GM19438 (cell line): ENCODE data around the gene ATIC.
"Not testable (repeated sequence)": the region's sequence is repeated elsewhere in the genome, so short reads cannot be mapped to it uniquely, and the experiment has no call there.

ENCODE experiments used
- ATAC-seq: cut with Tn5 transposase; IDR thresholded peaks from one replicate; pipeline ENCODE4 v1.9.1; 2021; ENCODE audit warnings: low read depth; ENCODE audit not compliant: unreplicated experiment

The ATIC gene

DNA sequence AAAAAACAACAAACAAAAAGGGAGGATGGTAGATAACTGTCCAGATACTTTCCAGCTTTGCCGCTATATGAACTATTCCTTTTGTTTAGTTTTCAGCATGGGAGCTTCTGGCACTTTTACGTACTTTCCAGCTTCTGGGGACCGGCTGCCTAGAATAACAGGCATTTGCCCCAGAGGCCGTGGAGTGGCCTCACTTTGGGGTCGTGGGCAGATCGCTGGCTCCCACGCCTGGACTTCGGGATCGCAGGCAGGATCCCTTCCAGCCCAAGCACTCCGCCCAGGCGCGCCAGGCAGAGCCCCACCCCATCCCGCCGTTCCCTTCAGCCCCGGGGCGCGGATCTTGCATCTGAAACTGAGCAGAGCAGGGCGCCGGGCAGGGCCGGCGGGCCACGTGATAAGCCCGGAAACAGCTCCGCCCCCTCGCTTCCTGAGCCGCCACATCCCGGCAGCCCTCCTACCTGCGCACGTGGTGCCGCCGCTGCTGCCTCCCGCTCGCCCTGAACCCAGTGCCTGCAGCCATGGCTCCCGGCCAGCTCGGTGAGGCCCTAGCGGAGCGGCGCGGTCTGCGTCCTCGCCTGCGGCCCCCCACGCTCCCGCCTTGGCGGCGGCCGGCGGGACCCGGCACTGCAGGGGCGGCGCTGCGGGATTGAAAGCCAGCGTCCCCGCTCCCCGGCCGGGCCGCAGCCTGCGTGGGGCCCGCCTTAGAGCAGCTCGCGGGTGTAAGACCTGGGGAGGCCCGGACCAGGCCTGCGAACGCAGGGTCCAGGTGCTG lies at the start of gene ATIC:
TSS of gene ATIC (plus strand) at position 435 of the 772 bp plus-strand sequence. CDS start at position 519, 84 bp downstream.
- peak; percentile 98 for ATAC-seq

DNA sequence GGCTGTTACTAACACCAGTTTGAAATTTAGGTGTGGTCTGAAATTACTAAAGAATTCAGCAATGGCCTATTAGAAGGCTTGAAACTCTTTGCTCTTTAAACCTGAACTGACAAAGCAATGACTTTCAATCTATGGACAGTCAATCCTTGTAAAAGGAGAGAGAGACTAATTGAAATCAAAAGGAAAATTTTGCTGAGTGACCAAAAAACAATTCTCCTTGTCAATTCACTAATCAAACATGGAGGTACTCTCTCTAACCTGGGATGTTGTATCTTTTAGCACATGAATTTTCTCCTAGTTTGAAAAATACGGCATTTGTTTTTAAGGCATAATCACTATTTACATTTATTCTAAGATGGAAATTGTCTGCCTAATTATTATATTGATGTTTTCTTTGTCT lies 49.6 kb upstream of the ATIC start:
- ATAC-seq: no peak

DNA sequence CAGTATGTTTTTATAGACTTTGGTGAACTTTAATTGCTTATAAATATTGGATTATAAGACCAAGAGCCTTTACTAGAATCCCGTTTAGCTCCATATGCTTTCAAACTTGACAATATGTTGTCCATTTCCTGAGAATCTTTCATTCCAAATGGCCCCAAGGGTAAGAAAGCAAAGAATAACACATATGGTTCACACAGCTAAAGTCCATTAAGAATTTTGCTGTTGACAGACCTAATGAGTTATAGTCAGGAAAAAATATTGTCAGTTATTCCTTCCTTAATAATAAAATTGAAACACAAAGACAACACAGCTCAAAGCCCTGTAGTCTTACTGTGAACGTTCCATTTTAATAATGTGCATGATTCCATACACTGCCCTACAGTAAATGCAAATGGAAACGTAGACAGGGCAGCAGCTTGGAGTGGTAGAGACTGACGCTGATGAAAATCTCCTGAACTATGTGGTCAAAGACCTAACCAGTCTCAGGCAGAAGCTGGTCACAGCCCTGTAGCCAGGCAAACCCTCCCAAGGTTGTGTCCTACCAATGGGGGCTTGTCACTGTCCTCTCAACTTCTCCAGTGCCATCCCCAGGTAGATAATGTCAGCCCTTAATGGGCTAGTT lies 49.0 kb upstream of the ATIC start:
- no peak for ATAC-seq

DNA sequence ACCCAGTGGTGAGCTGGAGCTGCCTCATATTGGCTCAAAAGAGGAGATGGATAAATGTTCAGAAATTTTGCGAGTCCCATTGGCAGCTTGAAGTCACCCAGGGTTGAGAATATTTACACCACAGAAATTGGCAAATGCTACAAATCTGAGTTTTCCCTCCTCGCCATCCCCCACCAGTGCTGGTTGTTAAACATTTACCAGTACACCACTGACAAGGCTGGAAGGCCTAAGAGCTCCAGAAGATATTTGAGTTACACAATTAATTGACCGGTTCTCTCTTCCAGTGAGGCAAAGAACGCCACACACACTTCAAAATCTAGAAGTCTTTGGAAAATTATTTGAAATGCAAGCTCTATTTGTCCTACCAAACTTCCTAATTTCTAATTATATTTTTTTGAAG lies 47.5 kb upstream of the ATIC start:
- no peak for ATAC-seq

DNA sequence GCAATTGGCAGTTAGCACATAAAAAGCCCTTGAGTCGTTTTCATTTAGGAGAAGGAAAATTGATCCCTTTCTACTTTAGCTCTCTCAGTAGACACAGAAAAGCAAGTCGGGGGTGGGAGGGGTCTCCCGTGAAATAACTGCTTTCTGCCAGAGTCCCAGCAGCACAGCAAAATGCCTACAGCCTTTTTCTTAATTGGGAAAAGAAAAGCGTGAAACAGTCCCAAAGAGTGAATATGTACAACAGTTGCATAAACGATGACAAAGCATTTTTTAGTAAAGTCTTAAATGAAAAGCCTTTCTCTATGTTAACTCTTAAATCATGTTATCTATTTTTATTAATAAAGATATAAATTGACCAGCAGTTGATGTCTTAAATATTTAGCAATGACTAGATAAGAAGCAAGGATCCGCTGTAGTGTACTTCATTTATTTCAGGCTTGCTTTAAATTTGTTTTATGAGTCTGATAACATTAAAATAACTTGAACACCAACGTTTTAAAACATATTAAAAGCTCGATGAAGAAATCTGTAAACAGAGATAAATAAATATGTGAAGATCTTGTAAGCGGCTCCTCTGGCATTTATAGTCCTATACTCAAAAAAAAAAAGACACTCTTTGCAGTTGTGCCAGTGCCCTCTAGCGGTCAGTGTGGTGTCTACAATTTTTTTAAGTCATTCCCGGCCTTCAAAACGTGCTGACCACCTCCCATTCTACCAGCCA lies 42.3 kb upstream of the ATIC start:
- no peak for ATAC-seq

DNA sequence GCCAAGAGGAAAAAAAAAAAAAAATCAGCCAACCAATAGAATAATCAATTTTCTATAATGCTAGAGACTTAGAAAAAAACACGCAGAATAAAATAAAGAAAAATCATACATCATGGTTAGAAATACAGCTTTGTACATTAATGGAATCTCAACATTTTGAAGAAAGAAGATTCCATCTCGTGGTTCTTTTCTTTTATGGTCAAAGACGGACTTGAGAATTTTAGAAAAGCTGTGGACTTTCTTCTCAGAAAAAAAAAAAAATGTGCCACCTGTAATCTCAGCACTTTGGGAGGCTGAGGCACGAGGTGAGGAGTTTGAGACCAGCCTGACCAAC lies 41.8 kb upstream of the ATIC start:
- ATAC-seq: no peak

DNA sequence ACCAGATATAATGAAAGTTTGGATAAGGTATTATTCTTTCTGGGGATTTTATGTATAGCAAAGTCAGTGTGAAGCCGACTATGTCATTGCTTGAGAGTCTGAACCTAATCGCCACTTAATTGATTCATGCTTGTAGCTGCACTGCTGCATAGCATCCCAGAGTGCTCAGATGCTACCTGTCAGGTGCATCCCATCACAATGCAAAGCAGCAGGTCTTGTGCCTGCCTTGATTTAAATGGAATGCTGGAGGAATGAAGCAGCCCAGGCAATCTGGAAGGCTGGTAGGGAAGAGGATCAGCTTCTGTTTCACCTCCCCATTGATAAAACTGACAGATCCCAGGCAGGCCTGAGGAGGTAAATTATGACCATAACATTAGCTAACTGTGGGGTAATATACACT lies 40.4 kb upstream of the ATIC start:
- ATAC-seq: no peak

DNA sequence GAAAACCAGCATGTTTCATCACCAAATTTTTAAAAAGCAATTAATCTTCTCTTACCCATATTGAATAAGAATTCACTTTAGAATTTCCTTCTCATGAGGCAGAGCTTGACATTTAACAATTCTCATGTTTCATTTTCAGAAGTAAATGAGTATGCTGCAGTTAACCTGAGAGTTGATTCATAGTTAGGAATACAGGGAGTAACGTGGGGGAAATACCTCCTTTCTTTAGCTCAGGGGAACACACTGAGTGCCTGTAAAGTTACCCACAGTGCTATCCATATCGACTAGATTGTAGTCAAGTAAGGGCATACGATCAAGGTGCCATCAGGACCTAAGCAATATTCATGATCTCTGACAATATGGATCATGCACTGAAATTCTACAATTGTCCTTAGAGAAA lies 38.9 kb upstream of the ATIC start:
- ATAC-seq: no peak

DNA sequence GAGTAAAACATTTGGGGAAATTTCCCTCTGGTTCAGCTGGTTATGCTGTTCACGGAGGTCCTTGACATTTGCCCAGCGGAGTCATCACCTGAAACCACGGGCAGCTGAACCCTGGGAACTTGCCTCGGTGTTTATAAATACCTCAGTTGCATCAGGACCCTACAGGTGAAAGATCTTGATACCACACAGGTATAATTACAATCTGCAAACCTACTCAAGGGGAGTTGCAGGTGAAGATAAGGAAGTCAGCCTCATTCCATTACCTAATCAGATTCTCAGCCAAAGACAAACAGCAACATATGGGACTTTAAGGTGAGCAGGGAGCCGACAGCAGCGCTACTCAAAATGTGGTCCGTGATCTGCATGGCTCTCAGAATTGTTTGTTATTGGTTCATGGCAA lies 37.0 kb upstream of the ATIC start:
- ATAC-seq: no peak

DNA sequence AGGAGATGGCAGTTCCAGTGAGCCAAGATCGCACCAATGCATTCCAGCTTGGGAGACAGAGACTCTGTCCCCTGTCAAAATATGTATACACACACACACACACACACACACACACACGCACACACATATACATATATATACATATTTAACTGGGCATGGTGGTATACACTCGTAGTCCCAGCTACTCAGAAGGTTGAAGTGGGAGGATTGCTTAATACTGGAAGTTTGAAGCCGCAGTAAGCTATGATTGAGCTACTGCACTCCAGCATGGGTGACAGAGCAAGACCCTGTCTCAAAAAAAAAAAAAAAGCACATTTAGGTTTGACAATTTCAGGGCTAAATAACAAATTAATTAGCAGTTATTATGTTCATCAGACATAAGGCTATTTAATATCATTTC lies 36.0 kb upstream of the ATIC start:
- ATAC-seq: no peak

DNA sequence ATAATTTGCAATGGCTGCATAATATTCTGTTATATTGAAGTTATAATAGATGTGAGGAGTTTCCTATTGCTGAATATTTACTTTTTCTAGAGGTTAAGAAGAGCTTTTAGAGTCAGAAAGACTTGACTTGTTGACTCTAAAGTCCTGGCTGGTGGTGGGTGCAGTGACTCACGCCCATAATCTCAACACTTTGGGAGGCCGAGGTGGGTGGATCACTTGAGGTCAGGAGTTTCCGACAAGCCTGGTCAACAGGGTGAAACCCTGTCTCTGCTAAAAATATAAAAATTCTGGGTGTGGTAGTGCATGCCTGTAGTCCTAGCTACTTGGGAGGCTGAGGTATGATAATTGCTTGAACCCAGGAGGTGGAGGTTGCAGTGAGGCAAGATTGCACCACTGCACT lies 33.9 kb upstream of the ATIC start:
- no peak for ATAC-seq

DNA sequence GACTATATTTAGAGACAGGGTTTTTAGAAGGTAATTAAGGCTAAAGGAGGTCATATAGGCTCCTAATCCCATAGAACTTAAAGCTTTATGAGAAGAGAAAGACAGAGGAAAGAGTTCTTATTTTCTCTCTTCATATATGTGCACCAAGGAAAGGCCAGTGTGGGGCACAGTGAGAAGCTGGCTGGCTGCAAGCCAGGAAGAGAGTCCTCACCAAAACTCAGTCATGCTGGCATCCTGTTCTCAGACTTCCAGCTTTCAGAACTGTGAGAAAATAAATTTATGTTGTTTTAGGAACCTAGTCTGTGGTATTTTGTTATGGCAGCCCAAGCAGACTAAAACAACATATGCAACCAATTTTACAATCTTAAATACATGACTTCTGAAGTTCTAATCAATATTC lies 31.5 kb upstream of the ATIC start:
- no peak for ATAC-seq

DNA sequence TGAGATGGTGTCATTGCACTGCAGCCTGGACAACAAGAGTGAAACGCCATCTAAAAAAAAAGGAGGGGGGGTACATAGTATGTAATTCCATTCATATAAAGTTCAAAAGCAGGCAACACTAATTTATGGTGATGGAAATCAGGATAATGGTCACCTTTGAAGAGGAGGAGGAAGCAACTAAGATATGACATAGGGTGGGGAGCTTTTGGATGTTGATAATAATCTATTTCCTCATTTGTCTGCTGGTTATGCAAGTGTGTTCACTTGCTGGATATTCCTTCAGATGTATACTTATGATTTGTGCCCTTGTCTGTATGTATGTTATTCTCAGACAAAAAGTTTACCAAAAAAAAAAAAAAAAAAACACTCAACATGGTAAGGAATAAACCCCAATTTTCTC lies 28.6 kb upstream of the ATIC start:
- no peak for ATAC-seq

DNA sequence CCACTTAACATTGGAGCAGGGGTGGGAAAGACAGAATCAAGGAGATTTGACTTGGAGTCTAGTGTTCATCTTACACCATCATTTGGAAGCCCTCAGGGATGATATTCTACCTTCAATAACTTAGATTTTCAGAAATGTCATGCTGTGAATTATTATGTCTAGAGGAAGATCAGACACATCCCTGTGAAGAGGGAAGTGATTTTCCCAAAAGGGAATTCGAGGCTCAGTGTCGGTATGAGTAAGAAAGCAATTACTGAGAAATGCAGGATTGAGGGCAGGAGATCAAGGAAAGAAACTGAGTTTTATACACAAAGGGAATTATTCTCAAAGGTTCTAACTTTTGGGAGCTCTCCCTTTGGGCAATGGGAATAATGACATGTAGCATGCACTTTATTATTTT lies 25.6 kb upstream of the ATIC start:
- ATAC-seq: no peak

DNA sequence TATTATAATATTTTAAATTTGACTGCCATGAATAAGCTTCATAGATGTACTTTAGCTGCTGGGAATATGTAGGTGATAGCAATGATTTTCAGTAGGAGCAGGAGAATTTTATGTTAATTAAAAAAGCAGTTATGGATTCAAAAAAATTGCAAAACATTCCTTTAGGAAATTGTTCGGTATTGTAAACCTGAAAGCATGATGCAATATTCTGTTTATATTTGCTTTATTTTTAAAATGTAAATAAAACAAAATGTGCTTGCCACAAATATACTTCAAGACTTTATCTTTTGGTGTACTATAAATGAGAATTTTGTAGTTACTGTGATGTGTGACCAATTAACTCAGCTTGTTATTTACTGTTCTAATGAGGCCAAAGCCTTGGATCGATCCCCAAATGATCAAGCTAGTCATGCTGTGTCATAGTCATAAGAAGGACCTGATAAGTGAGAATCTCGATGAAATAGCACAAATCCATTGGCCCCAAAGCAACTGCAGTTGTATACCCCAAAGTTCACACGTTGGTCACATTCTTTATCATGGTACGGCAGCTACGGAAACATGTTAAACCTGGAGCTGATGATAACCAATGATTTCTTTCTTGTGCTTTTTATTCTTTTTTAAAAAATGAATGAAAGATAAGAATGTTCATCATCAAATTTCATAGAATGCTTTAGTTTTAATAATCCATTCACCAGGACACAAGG lies 23.6 kb upstream of the ATIC start:
- ATAC-seq: no peak

DNA sequence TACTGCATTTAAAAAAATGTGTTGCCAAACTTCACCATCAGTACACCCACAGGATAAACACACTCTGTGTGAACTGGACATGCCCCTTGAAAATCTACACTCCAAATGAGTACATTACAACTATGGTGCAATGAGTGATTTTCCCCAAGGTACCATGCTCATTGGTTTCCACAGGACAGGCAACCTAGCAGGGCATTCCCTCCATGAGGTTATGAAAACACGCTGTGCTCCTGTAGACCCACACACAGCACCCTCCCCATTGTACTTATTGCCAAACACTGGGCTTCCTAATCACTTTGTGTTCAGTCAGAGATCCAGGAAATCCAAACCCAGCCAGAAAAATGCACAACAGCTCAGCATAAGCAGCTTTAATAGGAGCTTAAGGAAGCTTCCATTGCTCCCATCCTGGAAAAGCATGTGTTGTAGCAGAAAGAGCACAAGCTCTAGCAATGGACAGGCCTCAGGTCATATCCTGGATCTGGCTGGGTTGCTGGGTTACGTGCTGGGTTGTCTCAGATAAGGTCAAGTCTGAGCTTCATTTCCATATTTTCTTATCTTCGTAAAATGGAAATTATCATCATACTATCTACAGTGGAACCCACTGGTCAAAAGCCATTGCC lies 20.8 kb upstream of the ATIC start:
- ATAC-seq: no peak

DNA sequence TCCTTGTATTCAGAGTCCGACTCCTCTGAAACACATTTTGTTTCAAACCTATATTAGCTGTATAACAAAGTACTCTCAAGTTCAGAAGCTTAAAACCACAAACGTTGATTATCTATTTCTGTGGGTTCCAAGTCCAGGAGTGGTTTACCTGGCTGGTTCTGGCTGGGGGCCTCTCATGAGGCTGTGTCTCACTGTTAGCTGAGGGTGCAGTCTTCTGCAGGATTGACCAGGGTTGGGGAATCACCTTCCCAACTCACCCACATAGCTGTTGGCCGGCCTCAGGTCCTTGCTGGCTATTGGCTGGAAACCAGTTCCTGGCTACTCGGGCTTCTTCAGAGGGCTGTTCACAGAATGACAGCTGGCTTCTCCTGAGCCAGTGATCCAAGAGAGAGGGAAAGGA lies 18.0 kb upstream of the ATIC start:
- ATAC-seq: no peak

DNA sequence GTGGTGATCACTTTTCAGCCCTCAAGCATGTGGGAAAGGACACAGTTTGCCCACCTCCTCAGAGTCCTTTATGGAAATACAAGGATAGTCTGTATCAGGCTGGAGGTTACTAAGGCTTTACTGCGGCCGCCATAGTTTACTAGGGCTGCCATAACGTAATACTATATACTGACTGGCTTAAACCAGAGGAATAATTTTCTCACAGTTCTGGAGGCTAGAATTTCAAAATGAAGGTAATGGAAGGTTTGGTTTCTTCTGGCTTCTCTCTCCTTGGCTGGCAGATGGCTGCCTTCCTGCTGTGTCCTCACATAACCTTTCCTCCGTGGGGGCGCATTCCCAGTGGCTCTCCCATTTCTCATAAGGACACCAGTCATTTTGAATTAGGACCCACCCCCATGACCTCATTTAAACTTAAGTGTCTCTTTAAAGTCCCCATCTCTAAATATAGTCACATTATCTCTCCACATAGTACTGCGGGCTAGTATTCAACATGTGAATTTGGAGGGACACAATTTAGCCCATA lies 12.5 kb upstream of the ATIC start:
- ATAC-seq: no peak

DNA sequence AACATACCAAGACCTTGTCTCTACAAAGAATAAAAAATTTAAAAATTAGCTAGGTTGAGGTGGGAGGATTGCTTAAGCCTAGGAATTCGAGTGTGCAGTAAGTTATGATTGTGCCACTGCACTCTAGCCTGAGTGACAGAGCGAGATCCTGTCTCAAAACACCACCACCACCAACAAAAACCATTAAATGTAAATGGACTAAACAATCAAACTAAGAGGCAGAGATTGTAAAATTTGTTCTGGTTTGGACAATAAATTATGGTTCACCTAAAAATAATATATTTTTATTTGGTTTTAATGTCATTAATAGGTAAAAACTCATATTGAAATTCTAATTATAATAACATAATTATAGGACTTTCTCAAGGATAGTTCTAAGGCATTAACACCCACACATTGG lies 9.9 kb upstream of the ATIC start:
- no peak for ATAC-seq

DNA sequence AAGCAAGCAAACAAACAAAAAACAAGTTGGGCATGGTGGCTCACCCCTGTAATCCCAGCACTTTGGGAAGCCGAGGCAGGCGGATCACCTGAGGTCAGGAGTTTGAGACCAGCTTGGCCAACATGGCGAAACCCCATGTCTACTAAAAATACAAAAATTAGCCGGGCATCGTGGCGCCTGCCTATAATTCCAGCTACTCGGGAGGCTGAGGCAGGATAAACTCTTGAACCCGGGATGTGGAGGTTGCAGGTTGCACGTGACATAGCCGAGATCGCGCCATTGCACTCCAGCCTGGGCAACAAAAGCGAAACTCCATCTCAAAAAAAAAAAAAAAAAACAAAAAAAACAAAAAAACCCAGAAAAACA lies 617 bp upstream of the ATIC start:
- ATAC-seq: not testable (repeated sequence)

DNA sequence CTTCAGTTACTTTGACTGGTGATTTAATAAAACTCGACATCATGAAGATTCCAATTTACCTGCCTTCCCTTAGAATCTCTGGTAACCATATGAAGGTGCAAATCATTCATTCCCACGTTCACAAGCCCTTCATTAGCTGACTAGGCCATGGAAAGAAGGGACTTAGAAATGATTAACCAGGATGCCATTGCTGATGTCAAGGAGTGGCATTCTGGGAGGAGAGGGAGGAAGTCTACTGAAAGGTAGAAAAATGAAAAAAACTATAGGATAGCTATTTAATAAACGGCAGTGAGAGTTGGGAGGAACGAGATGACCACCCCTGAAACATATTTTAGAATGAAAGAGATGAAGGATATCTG lies 1.4 kb downstream of the ATIC start:
- ATAC-seq: no peak
